HCT116 (cell line): ENCODE results near the gene GNB5. TPM values are rescaled to one million over a fixed set of nuclear protein-coding genes. Genes with fewer than 3 reads are reported as not detected.

ENCODE experiments used
- ATAC-seq: fragments of 200-7000 bp; cut with Tn5 transposase; 2 replicates; pipeline ENCODE4 v1.9.1; 2020; ENCODE audit warnings: mild to moderate bottlenecking, moderate library complexity
- BruUV-seq: library from RNA; stranded (reverse); fragments of 400-500 nt; replicated peaks from 2 replicates; lab custom pipeline; 2021; lab: Mats Ljungman, UMichigan
- CTCF ChIA-PET: fragments of 300-600 bp; sonication (Branson Sonifier 250); formaldehyde crosslinking; loops from one replicate; lab custom pipeline; 2021; ENCODE audit warnings: antibody characterized with exemption; lab: Charles Lee
- POLR2A ChIA-PET: fragments of 300-600, 350-600 bp; sonication (Branson Sonifier 250); formaldehyde crosslinking; loops from one replicate; lab custom pipeline; 2021; ENCODE audit warnings: antibody characterized with exemption; lab: Charles Lee
- RAD21 ChIA-PET, 2 experiments: fragments of 300-600 bp; sonication (Branson Sonifier 250); formaldehyde crosslinking; loops; one replicate each; lab custom pipeline; 2023; ENCODE audit warnings: low total read pairs in 2 of 2; ENCODE audit not compliant: uncharacterized antibody in 2 of 2, unreplicated experiment in 2 of 2, low non-redundant PET in 1 of 2; lab: Charles Lee
- DNase-seq: peaks from one replicate; pipeline ENCODE4 v3.0.0-alpha.2; 2010; ENCODE audit warnings: low read depth, low spot score
- H2AFZ ChIP-seq: fragments of 200-600 bp; shearing (Covaris generic), sonication (generic); 2 replicates; pipeline ENCODE4 v1.6.1; 2017; ENCODE audit warnings: low read depth, mixed run types, mixed read lengths, antibody characterized with exemption, low read length; ENCODE audit not compliant: poor library complexity, severe bottlenecking
- H3K27ac ChIP-seq: 2 replicates; pipeline ENCODE4 v1.5.1; 2012; ENCODE audit warnings: low read depth, low read length
- H3K27me3 ChIP-seq: fragments of 200-600 bp; sonication (generic); 2 replicates; pipeline ENCODE4 v1.6.1; 2016; ENCODE audit warnings: mixed run types, low read length, mixed read lengths; ENCODE audit not compliant: insufficient read depth
- H3K36me3 ChIP-seq, 2 experiments: fragments of 200-500 bp in 1 of 2; fragments of 200-600 bp in 1 of 2; sonication (Bioruptor generic) in 1 of 2; sonication (generic) in 1 of 2; 2 replicates each; pipeline versions ENCODE4 v1.5.1 to v1.6.1; 2014 to 2016; ENCODE audit warnings: low read length in 2 of 2, inconsistent platforms in 1 of 2, mixed read lengths in 1 of 2, mixed run types in 1 of 2; ENCODE audit not compliant: insufficient read depth in 2 of 2, control insufficient read depth in 1 of 2
- H3K4me1 ChIP-seq, 2 experiments: fragments of 200-600 bp in 1 of 2; sonication (generic) in 1 of 2; 2 replicates each; pipeline versions ENCODE4 v1.5.1 to v1.6.1; 2012 to 2017; ENCODE audit warnings: low read length in 2 of 2, inconsistent platforms in 1 of 2, mild to moderate bottlenecking in 1 of 2, mixed read lengths in 1 of 2, mixed run types in 1 of 2, moderate library complexity in 1 of 2; ENCODE audit not compliant: insufficient read depth in 2 of 2, control insufficient read depth in 1 of 2
- H3K4me2 ChIP-seq: fragments of 200-600 bp; sonication (generic); 2 replicates; pipeline ENCODE4 v1.6.1; 2017; ENCODE audit warnings: mixed run types, low read length, mixed read lengths
- H3K4me3 ChIP-seq, 2 experiments: fragments of 200-600 bp in 1 of 2; sonication (generic) in 1 of 2; replicated peaks in 1 of 2; 2 replicates each; pipeline ENCODE4 v1.5.1; 2011 to 2016; ENCODE audit warnings: low read length in 2 of 2, control low read depth in 1 of 2, low read depth in 1 of 2, mild to moderate bottlenecking in 1 of 2, mixed read lengths in 1 of 2, mixed run types in 1 of 2
- H3K79me2 ChIP-seq: fragments of 200-600 bp; sonication (generic); 2 replicates; pipeline ENCODE4 v1.6.1; 2017; ENCODE audit warnings: mild to moderate bottlenecking, mixed run types, low read length, moderate library complexity, mixed read lengths; ENCODE audit not compliant: insufficient read depth
- H3K9ac ChIP-seq: fragments of 200-600 bp; sonication (generic); 2 replicates; pipeline ENCODE4 v1.6.1; 2016; ENCODE audit warnings: low read length, mixed read lengths
- H3K9me2 ChIP-seq: fragments of 200-600 bp; sonication (generic), shearing (Covaris generic); 2 replicates; pipeline ENCODE4 v1.6.1; 2017; ENCODE audit warnings: mixed run types, mild to moderate bottlenecking, moderate library complexity; ENCODE audit not compliant: insufficient read depth
- H3K9me3 ChIP-seq, 2 experiments: fragments of 200-500 bp in 1 of 2; fragments of 200-600 bp in 1 of 2; sonication (Bioruptor generic) in 1 of 2; sonication (generic) in 1 of 2; 2 replicates each; pipeline ENCODE4 v1.6.1; 2014 to 2017; ENCODE audit warnings: low read length in 2 of 2, mixed read lengths in 2 of 2, inconsistent platforms in 1 of 2, low read depth in 1 of 2, mild to moderate bottlenecking in 1 of 2, mixed run types in 1 of 2, moderate library complexity in 1 of 2; ENCODE audit not compliant: control insufficient read depth in 1 of 2, insufficient read depth in 1 of 2
- H4K20me1 ChIP-seq: fragments of 200-600 bp; sonication (generic), shearing (Covaris generic); 2 replicates; pipeline ENCODE4 v1.6.1; 2017; ENCODE audit warnings: mixed run types, mild to moderate bottlenecking, moderate library complexity; ENCODE audit not compliant: insufficient read depth
- CEBPB ChIP-seq: IDR thresholded peaks from 2 replicates; pipeline ENCODE4 v1.6.1; 2012; ENCODE audit warnings: low read depth
- EGR1 ChIP-seq: IDR thresholded peaks from 2 replicates; pipeline ENCODE4 v1.6.1; 2012; ENCODE audit warnings: low read depth
- EZH2 ChIP-seq: fragments of 200-600 bp; sonication (generic); IDR thresholded peaks from 2 replicates; pipeline ENCODE4 v1.6.1; 2017; ENCODE audit warnings: antibody characterized with exemption, mixed run types
- FOSL1 ChIP-seq: IDR thresholded peaks from 2 replicates; pipeline ENCODE4 v1.6.1; 2012; ENCODE audit warnings: low read depth
- POLR2A ChIP-seq: IDR thresholded peaks from 2 replicates; pipeline ENCODE4 v1.7.0; 2011; ENCODE audit warnings: borderline replicate concordance; ENCODE audit not compliant: insufficient read depth, insufficient read length; ENCODE audit errors: extremely low read depth
- SIN3A ChIP-seq: IDR thresholded peaks from 2 replicates; pipeline ENCODE4 v1.6.1; 2012; ENCODE audit warnings: low read depth
- SP1 ChIP-seq: IDR thresholded peaks from 2 replicates; pipeline ENCODE4 v1.6.1; 2012; ENCODE audit warnings: low read depth
- SRF ChIP-seq: IDR thresholded peaks from 2 replicates; pipeline ENCODE4 v1.6.1; 2012; ENCODE audit warnings: low read depth
- TCF7L2 ChIP-seq: IDR thresholded peaks from 2 replicates; pipeline ENCODE4 v1.7.0; 2011; ENCODE audit warnings: borderline replicate concordance, inconsistent platforms; ENCODE audit not compliant: insufficient read depth, insufficient read length; ENCODE audit errors: extremely low read depth
- intact Hi-C: fragments of 100-400 bp; cut with micrococcal nuclease; formaldehyde crosslinking; loops from 2 replicates; pipeline ENCODE4 v1.10.0; 2022
- total RNA-seq: library from RNA; stranded (reverse); gene quantifications from one replicate; pipeline ENCODE4 v1.2.1, GENCODE V29; 2021; ENCODE audit not compliant: unreplicated experiment
- TF ChIP-seq, protein P1 (sequence below): IDR thresholded peaks from 2 replicates; pipeline ENCODE4 v1.6.1; 2012
- TF ChIP-seq, protein P2 (sequence below): IDR thresholded peaks from 2 replicates; pipeline ENCODE4 v1.6.1; 2012; ENCODE audit warnings: low read depth
- TF ChIP-seq, protein P3 (sequence below): IDR thresholded peaks from 2 replicates; pipeline ENCODE4 v1.6.1; 2011; ENCODE audit warnings: mild to moderate bottlenecking, low read length, moderate library complexity; ENCODE audit not compliant: insufficient replicate concordance; ENCODE audit errors: extremely low read depth

The GNB5 gene
- total RNA-seq, 1 experiment from 2014 or later = 27.6 TPM

DNA sequence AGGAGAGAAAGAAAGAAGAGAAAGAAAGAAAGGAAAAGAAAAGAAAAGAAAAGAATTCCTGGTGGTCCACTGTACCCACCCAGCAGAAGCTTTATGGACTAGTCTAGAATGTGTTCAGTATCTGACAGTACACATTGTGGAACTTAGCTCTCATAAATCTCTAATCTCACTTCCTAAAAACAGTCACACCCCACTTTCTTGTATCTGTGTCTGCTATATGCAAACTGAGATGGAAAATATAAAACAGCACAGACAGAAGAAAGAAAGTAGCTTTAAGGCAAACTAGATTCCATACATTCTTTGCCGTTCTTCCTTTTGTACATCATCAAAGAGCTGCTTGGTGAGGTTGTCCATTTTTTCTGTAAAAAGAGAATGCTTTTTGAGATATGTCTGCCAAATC lies 41.1 kb upstream of the GNB5 start:
- RAD21 ChIA-PET = no interaction called here
- POLR2A ChIA-PET = no interaction called here
- no peak overlapping the region for H3K9ac ChIP-seq
- intact Hi-C loops = no loop called here
- ATAC-seq = no peak
- CTCF ChIA-PET = no interaction called here
- H3K4me2 ChIP-seq = no peak overlapping the region
- H3K36me3 ChIP-seq = peaks cover 24 to 26% of the 10 kb centered on the region in 2 experiments; a peak in 3 of 4 replicates
- no peaks in the 10 kb centered on the region for H3K79me2 ChIP-seq
- no peaks in the 10 kb centered on the region for H3K27me3 ChIP-seq
- H3K4me1 ChIP-seq = peaks cover 4 to 10% of the 10 kb centered on the region in 2 experiments; a peak in 3 of 4 replicates
- H2AFZ ChIP-seq = no peak overlapping the region
- H3K4me3 ChIP-seq = no peak overlapping the region
- no peak overlapping the region for H3K27ac ChIP-seq
- no peak for TF ChIP-seq POLR2A
- no peak for TF ChIP-seq FOSL1
- TF ChIP-seq, protein P1, sequence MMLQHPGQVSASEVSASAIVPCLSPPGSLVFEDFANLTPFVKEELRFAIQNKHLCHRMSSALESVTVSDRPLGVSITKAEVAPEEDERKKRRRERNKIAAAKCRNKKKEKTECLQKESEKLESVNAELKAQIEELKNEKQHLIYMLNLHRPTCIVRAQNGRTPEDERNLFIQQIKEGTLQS = no peak
- TF ChIP-seq SP1 = no peak
- TF ChIP-seq SRF = no peak
- TF ChIP-seq CEBPB = no peak
- TF ChIP-seq SIN3A = no peak
- TF ChIP-seq, protein P2, sequence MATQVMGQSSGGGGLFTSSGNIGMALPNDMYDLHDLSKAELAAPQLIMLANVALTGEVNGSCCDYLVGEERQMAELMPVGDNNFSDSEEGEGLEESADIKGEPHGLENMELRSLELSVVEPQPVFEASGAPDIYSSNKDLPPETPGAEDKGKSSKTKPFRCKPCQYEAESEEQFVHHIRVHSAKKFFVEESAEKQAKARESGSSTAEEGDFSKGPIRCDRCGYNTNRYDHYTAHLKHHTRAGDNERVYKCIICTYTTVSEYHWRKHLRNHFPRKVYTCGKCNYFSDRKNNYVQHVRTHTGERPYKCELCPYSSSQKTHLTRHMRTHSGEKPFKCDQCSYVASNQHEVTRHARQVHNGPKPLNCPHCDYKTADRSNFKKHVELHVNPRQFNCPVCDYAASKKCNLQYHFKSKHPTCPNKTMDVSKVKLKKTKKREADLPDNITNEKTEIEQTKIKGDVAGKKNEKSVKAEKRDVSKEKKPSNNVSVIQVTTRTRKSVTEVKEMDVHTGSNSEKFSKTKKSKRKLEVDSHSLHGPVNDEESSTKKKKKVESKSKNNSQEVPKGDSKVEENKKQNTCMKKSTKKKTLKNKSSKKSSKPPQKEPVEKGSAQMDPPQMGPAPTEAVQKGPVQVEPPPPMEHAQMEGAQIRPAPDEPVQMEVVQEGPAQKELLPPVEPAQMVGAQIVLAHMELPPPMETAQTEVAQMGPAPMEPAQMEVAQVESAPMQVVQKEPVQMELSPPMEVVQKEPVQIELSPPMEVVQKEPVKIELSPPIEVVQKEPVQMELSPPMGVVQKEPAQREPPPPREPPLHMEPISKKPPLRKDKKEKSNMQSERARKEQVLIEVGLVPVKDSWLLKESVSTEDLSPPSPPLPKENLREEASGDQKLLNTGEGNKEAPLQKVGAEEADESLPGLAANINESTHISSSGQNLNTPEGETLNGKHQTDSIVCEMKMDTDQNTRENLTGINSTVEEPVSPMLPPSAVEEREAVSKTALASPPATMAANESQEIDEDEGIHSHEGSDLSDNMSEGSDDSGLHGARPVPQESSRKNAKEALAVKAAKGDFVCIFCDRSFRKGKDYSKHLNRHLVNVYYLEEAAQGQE = no peak
- TF ChIP-seq EZH2 = no peak
- no peak for TF ChIP-seq TCF7L2
- no peak for TF ChIP-seq EGR1
- TF ChIP-seq, protein P3, sequence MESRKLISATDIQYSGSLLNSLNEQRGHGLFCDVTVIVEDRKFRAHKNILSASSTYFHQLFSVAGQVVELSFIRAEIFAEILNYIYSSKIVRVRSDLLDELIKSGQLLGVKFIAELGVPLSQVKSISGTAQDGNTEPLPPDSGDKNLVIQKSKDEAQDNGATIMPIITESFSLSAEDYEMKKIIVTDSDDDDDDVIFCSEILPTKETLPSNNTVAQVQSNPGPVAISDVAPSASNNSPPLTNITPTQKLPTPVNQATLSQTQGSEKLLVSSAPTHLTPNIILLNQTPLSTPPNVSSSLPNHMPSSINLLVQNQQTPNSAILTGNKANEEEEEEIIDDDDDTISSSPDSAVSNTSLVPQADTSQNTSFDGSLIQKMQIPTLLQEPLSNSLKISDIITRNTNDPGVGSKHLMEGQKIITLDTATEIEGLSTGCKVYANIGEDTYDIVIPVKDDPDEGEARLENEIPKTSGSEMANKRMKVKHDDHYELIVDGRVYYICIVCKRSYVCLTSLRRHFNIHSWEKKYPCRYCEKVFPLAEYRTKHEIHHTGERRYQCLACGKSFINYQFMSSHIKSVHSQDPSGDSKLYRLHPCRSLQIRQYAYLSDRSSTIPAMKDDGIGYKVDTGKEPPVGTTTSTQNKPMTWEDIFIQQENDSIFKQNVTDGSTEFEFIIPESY = no peak
- BruUV-seq = no TSS peak
- DNase-seq = no peak
- H3K9me2 ChIP-seq = no peaks in the 10 kb centered on the region
- H4K20me1 ChIP-seq = no peaks in the 10 kb centered on the region
- no peaks in the 10 kb centered on the region for H3K9me3 ChIP-seq
